DND-41 (cell line): ENCODE measurements around the gene ASB7.

Source experiments
- EZH2 ChIP-seq: IDR thresholded peaks from 3 replicates; pipeline ENCODE4 v1.6.1; 2012; ENCODE audit warnings: borderline replicate concordance, low read depth, mild to moderate bottlenecking, moderate library complexity, low read length, inconsistent platforms; ENCODE audit not compliant: severe bottlenecking
- TF ChIP-seq, protein P1 (sequence below): IDR thresholded peaks from 2 replicates; pipeline ENCODE4 v1.5.1; 2012; ENCODE audit warnings: borderline replicate concordance, low read length, moderate library complexity, mild to moderate bottlenecking; ENCODE audit not compliant: poor library complexity, severe bottlenecking; ENCODE audit errors: extremely low read depth

DNA sequence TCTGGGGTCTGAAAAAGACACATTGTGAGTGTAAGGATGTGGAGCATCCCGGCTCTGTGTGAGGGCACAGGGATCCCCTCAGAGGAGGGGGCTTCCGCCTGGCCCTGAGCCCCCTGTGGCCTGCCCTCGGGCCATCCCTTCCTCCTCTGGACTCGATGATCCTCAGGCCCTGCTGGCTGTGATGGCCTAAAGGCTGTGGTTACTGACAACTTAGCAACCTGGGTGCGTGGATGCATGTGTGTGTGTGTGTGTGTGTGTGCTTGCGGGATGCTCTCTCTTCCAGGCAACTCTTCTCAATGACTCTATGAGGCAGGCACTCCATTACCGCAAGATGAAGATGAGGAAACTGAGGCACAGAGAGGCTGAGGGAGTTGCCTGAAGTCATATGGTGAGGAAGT lies 66.0 kb downstream of the ASB7 start:
- TF ChIP-seq, protein P1, sequence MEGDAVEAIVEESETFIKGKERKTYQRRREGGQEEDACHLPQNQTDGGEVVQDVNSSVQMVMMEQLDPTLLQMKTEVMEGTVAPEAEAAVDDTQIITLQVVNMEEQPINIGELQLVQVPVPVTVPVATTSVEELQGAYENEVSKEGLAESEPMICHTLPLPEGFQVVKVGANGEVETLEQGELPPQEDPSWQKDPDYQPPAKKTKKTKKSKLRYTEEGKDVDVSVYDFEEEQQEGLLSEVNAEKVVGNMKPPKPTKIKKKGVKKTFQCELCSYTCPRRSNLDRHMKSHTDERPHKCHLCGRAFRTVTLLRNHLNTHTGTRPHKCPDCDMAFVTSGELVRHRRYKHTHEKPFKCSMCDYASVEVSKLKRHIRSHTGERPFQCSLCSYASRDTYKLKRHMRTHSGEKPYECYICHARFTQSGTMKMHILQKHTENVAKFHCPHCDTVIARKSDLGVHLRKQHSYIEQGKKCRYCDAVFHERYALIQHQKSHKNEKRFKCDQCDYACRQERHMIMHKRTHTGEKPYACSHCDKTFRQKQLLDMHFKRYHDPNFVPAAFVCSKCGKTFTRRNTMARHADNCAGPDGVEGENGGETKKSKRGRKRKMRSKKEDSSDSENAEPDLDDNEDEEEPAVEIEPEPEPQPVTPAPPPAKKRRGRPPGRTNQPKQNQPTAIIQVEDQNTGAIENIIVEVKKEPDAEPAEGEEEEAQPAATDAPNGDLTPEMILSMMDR = no peak
- TF ChIP-seq EZH2 = no peak
